HepG2 (cell line): ENCODE data around the gene DUSP9. TPM values are rescaled to one million over a fixed set of nuclear protein-coding genes. Genes with fewer than 3 reads are reported as not detected.

ENCODE experiments used
- CCAR2 ChIP-seq: fragments of 200-400 bp; formaldehyde crosslinking; optimal IDR thresholded peaks from 2 replicates; pipeline ENCODE3; 2018; ENCODE audit warnings: low read depth, mild to moderate bottlenecking, low read length, moderate library complexity
- FOXP4 ChIP-seq: sonication (generic); formaldehyde crosslinking; IDR thresholded peaks from 2 replicates; pipeline ENCODE4 v1.4.0; 2020; ENCODE audit warnings: missing genetic modification reagents
- GMEB2 ChIP-seq: IDR thresholded peaks from 2 replicates; pipeline ENCODE4 v1.6.1; 2016; ENCODE audit warnings: missing biosample characterization, missing genetic modification reagents, low read depth
- HOXA3 ChIP-seq: sonication (generic); formaldehyde crosslinking; IDR thresholded peaks from 2 replicates; pipeline ENCODE4 v1.5.0; 2020; ENCODE audit warnings: missing genetic modification reagents
- IRF9 ChIP-seq: sonication (generic); formaldehyde crosslinking; IDR thresholded peaks from 2 replicates; pipeline ENCODE4 v1.8.0; 2022; ENCODE audit warnings: missing genetic modification reagents, mild to moderate bottlenecking, borderline replicate concordance
- JUND ChIP-seq: sonication (generic); formaldehyde crosslinking; IDR thresholded peaks from 2 replicates; pipeline ENCODE4 v1.8.0; 2022; ENCODE audit warnings: mild to moderate bottlenecking, missing genetic modification reagents
- MAFF ChIP-seq: IDR thresholded peaks from 2 replicates; pipeline ENCODE4 v1.6.1; 2011; ENCODE audit warnings: low read depth, low read length, improper control_type of control experiment
- MEIS1 ChIP-seq: sonication (generic); formaldehyde crosslinking; IDR thresholded peaks from 2 replicates; pipeline ENCODE4 v1.9.0; 2021; ENCODE audit warnings: mild to moderate bottlenecking, missing genetic modification reagents, moderate library complexity, borderline replicate concordance
- MLLT10 ChIP-seq: sonication (generic); formaldehyde crosslinking; IDR thresholded peaks from 2 replicates; pipeline ENCODE4 v1.4.0; 2020; ENCODE audit warnings: missing genetic modification reagents
- RBM39 ChIP-seq: fragments of 200-400 bp; formaldehyde crosslinking; IDR thresholded peaks from one replicate; pipeline ENCODE4 v1.6.1; 2018; ENCODE audit warnings: antibody characterized with exemption, mild to moderate bottlenecking, low read depth, low read length; ENCODE audit not compliant: poor library complexity, severe bottlenecking
- SP5 ChIP-seq: IDR thresholded peaks from 2 replicates; pipeline ENCODE4 v1.6.1; 2016; ENCODE audit warnings: low read depth, borderline replicate concordance
- TCF7L2 ChIP-seq: IDR thresholded peaks from 2 replicates; pipeline ENCODE4 v1.6.1; 2011; ENCODE audit warnings: mild to moderate bottlenecking, low read depth, low read length, moderate library complexity
- TRIM22 ChIP-seq: fragments of 450-650 bp; IDR thresholded peaks from 2 replicates; pipeline ENCODE4 v1.6.1; 2017
- ZFX ChIP-seq: sonication (generic); formaldehyde crosslinking; IDR thresholded peaks from 2 replicates; pipeline ENCODE4 v1.4.0; 2020; ENCODE audit warnings: mild to moderate bottlenecking, low read depth, missing genetic modification reagents, moderate library complexity
- ZNF451 ChIP-seq: sonication (generic); formaldehyde crosslinking; IDR thresholded peaks from 2 replicates; pipeline ENCODE4 v1.5.0; 2020; ENCODE audit warnings: mild to moderate bottlenecking, missing genetic modification reagents
- ZNF484 ChIP-seq: sonication (generic); formaldehyde crosslinking; IDR thresholded peaks from 2 replicates; pipeline ENCODE4 v1.5.1; 2020; ENCODE audit warnings: mild to moderate bottlenecking, low read depth, missing genetic modification reagents, borderline replicate concordance
- ZNF609 ChIP-seq: sonication (generic); formaldehyde crosslinking; IDR thresholded peaks from 2 replicates; pipeline ENCODE4 v1.4.0; 2020; ENCODE audit warnings: mild to moderate bottlenecking, missing genetic modification reagents, borderline replicate concordance
- ZNF749 ChIP-seq: sonication (generic); formaldehyde crosslinking; IDR thresholded peaks from 2 replicates; pipeline ENCODE4 v1.8.0; 2022; ENCODE audit warnings: mild to moderate bottlenecking, missing genetic modification reagents, moderate library complexity, borderline replicate concordance
- ZSCAN22 ChIP-seq: sonication (generic); formaldehyde crosslinking; IDR thresholded peaks from 2 replicates; pipeline ENCODE4 v1.4.0; 2020; ENCODE audit warnings: mild to moderate bottlenecking, missing genetic modification reagents
- polyA plus RNA-seq, 8 experiments: library from polyadenylated mRNA; depleted of rRNA in 3 of 8; stranded (reverse) in 7 of 8; unstranded in 1 of 8; fragments of >200 nt; fragmentation: Illumina TruSeq in 4 of 8; extraction: Trizol in 4 of 8; gene quantifications; 2 replicates each; pipeline versions ENCODE4 v1.2.1 to v1.2.3, GENCODE V29; 2011 to 2016; ENCODE audit warnings: low read depth in 4 of 8, missing spikeins in 1 of 8, mixed read lengths in 1 of 8; ENCODE audit not compliant: insufficient read depth in 1 of 8
- total RNA-seq, 5 experiments: library from RNA; depleted of rRNA; stranded (reverse); fragments of >200 nt; fragmentation: Illumina TruSeq; extraction: Trizol; gene quantifications; 2 replicates each; pipeline ENCODE4 v1.2.3, GENCODE V29; 2016; ENCODE audit warnings: low read depth in 1 of 5

DUSP9 gene
- total and polyA plus RNA-seq, 2 of the 13 experiments (the other 11 are each of a cell fraction or from before 2014, with no cell fraction given): 235 to 435 TPM

- TF ChIP-seq JUND: no peak
- no peak for TF ChIP-seq ZNF749 (CRISPR knock-in tag)
- peak; percentile 67; the same call in 1 of the 2 replicates for TF ChIP-seq ZNF609 (CRISPR knock-in tag)
- TF ChIP-seq ZSCAN22 (CRISPR knock-in tag): no peak
- TF ChIP-seq CCAR2: no peak
- TF ChIP-seq MAFF: 0 out of 2 replicates have a peak, but pooled peaks have one; percentile 36
- no peak for TF ChIP-seq TCF7L2
- peak; percentile 72 for TF ChIP-seq FOXP4 (CRISPR knock-in tag)
- TF ChIP-seq RBM39: no peak
- no peak for TF ChIP-seq ZNF484
- TF ChIP-seq HOXA3 (CRISPR knock-in tag): no peak
- TF ChIP-seq IRF9 (CRISPR knock-in tag): 0 out of 2 replicates have a peak, but pooled peaks have one; percentile 11
- TF ChIP-seq MLLT10: no peak
- no peak for TF ChIP-seq GMEB2 (CRISPR knock-in tag)
- peak; percentile 64; the same call in 1 of the 2 replicates for TF ChIP-seq SP5
- TF ChIP-seq TRIM22: no peak
- TF ChIP-seq MEIS1 (CRISPR knock-in tag): no peak
- TF ChIP-seq ZFX (CRISPR knock-in tag): peak; percentile 57
- TF ChIP-seq ZNF451 (CRISPR knock-in tag): no peak
Measured at GRCh38 chrX:153645921-153646488, 998 bp upstream of the DUSP9 start (continued).
